ENCODE results near the gene CACNG1. TPM values are rescaled to one million over a fixed set of nuclear protein-coding genes. Genes with fewer than 3 reads are reported as not detected.
"Not testable (repeated sequence)": the region's sequence is repeated elsewhere in the genome, so short reads cannot be mapped to it uniquely, and the experiment has no call there.

CACNG1 gene
- polyA plus RNA-seq, 3 donors, result not detected

- no peak overlapping the region for H3K27ac ChIP-seq (ENCODE audit: low read depth, low read length)
- WGBS, 3 donors, result 79 to 86% (median 85%) methylated on average over 15 to 16 of the region's 16 CpGs
Measured at GRCh38 chr17:67021743-67022450, 22.5 kb upstream of the CACNG1 start.

GRCh38 chr17:67022451-67022810 is 21.9 kb upstream of the CACNG1 start:
- 84 to 92% (median 86%) methylated on average over 12 of the region's 12 CpGs for WGBS, 3 donors
- no peak overlapping the region for H3K27ac ChIP-seq (ENCODE audit: low read depth, low read length)

GRCh38 chr17:67024736-67025135 is 19.6 kb upstream of the CACNG1 start:
- WGBS, 3 donors, result 94 to 95% (median 95%) methylated on average over 17 of the region's 17 CpGs
- H3K27ac ChIP-seq (ENCODE audit: low read depth, low read length), result no peak overlapping the region

GRCh38 chr17:67025216-67025792 is 19.1 kb upstream of the CACNG1 start:
- 78 to 88% (median 80%) methylated on average over 20 of the region's 20 CpGs for WGBS, 3 donors

GRCh38 chr17:67026341-67026740 is 18.0 kb upstream of the CACNG1 start:
- H3K27ac ChIP-seq (ENCODE audit: low read depth, low read length), result no peak overlapping the region
- 90 to 95% (median 94%) methylated on average over 2 of the region's 2 CpGs for WGBS, 3 donors

More at GRCh38 chr17:67025216-67025792, 19.1 kb upstream of the CACNG1 start:
- H3K27ac ChIP-seq (ENCODE audit: low read depth, low read length), result no peak overlapping the region

GRCh38 chr17:67027031-67027628 is 17.2 kb upstream of the CACNG1 start:
- 86 to 87% (median 87%) methylated on average over 12 of the region's 12 CpGs for WGBS, 3 donors
- no peak overlapping the region for H3K27ac ChIP-seq (ENCODE audit: low read depth, low read length)

GRCh38 chr17:67030641-67031040 is 13.7 kb upstream of the CACNG1 start:
- 90 to 91% (median 90%) methylated on average over 21 of the region's 21 CpGs for WGBS, 3 donors
- no peak overlapping the region for H3K27ac ChIP-seq (ENCODE audit: low read depth, low read length)

GRCh38 chr17:67032382-67032781 is 12.0 kb upstream of the CACNG1 start:
- no peak overlapping the region for H3K27ac ChIP-seq (ENCODE audit: low read depth, low read length)
- 89 to 94% (median 92%) methylated on average over 14 of the region's 14 CpGs for WGBS, 3 donors

GRCh38 chr17:67032985-67033384 is 11.4 kb upstream of the CACNG1 start:
- no peak overlapping the region for H3K27ac ChIP-seq (ENCODE audit: low read depth, low read length)
- WGBS, 3 donors, result 90 to 94% (median 92%) methylated on average over 13 of the region's 13 CpGs

- no peak overlapping the region for H3K27ac ChIP-seq (ENCODE audit: low read depth, low read length)
- 76 to 94% (median 93%) methylated on average over 9 of the region's 9 CpGs for WGBS, 3 donors
Measured at GRCh38 chr17:67033613-67034012, 10.7 kb upstream of the CACNG1 start.

GRCh38 chr17:67035131-67036083 is 8.9 kb upstream of the CACNG1 start:
- WGBS, 3 donors, result 76 to 89% (median 82%) methylated on average over 11 of the region's 11 CpGs
- no peak overlapping the region for H3K27ac ChIP-seq (ENCODE audit: low read depth, low read length)

GRCh38 chr17:67038861-67039365 is 5.4 kb upstream of the CACNG1 start:
- WGBS, 3 donors, result 41 to 59% (median 47%) methylated on average over 5 of the region's 5 CpGs
- no peak overlapping the region for H3K27ac ChIP-seq (ENCODE audit: low read depth, low read length)

- 85 to 95% (median 89%) methylated on average over 6 of the region's 6 CpGs for WGBS, 3 donors
- H3K27ac ChIP-seq (ENCODE audit: low read depth, low read length), result no peak overlapping the region
Measured at GRCh38 chr17:67040652-67041051, 3.7 kb upstream of the CACNG1 start.

- WGBS, 3 donors, result 90 to 97% (median 91%) methylated on average over 5 of the region's 5 CpGs
- H3K27ac ChIP-seq (ENCODE audit: low read depth, low read length), result not testable (repeated sequence)
Measured at GRCh38 chr17:67041119-67041518, 3.2 kb upstream of the CACNG1 start.

- 79 to 90% (median 85%) methylated on average over 7 of the region's 7 CpGs for WGBS, 3 donors
- no peak overlapping the region for H3K27ac ChIP-seq (ENCODE audit: low read depth, low read length)
Measured at GRCh38 chr17:67041531-67041930, 2.8 kb upstream of the CACNG1 start.

- WGBS, 3 donors, result 55 to 69% (median 63%) methylated on average over 11 of the region's 11 CpGs
- no peak overlapping the region for H3K27ac ChIP-seq (ENCODE audit: low read depth, low read length)
Measured at GRCh38 chr17:67041941-67042899, 2.1 kb upstream of the CACNG1 start.

GRCh38 chr17:67043283-67043682 is 1.1 kb upstream of the CACNG1 start:
- H3K27ac ChIP-seq (ENCODE audit: low read depth, low read length), result no peak overlapping the region
- 87 to 88% (median 88%) methylated on average over 12 of the region's 12 CpGs for WGBS, 3 donors

All from adipose tissue (tissue), 3 donors.